BE2C (cell line): ENCODE measurements around the gene ADAMTS17.

Experiments
- DNase-seq: peaks from one replicate; pipeline ENCODE4 v3.0.0-alpha.2; 2020
- H3K27me3 ChIP-seq: fragments of 250-450 bp; sonication (Bioruptor Pico); 2 replicates; pipeline ENCODE4 v1.5.1; 2020; ENCODE audit warnings: mild to moderate bottlenecking
- H3K36me3 ChIP-seq: fragments of 250-450 bp; sonication (Bioruptor Pico); 2 replicates; pipeline ENCODE4 v1.5.1; 2020; ENCODE audit warnings: mild to moderate bottlenecking
- H3K4me1 ChIP-seq: fragments of 250-450 bp; sonication (Bioruptor Pico); 2 replicates; pipeline ENCODE4 v1.5.1; 2020
- H3K4me3 ChIP-seq: 2 replicates; pipeline ENCODE4 v1.5.1; 2011; ENCODE audit warnings: low read depth, low read length
- H3K9me3 ChIP-seq: fragments of 250-450 bp; sonication (Bioruptor Pico); 2 replicates; pipeline ENCODE4 v1.5.1; 2020
- TF ChIP-seq, protein P1 (sequence below): IDR thresholded peaks from 2 replicates; pipeline ENCODE4 v1.5.1; 2012; ENCODE audit warnings: mild to moderate bottlenecking, low read depth, low read length

ADAMTS17 gene

DNA sequence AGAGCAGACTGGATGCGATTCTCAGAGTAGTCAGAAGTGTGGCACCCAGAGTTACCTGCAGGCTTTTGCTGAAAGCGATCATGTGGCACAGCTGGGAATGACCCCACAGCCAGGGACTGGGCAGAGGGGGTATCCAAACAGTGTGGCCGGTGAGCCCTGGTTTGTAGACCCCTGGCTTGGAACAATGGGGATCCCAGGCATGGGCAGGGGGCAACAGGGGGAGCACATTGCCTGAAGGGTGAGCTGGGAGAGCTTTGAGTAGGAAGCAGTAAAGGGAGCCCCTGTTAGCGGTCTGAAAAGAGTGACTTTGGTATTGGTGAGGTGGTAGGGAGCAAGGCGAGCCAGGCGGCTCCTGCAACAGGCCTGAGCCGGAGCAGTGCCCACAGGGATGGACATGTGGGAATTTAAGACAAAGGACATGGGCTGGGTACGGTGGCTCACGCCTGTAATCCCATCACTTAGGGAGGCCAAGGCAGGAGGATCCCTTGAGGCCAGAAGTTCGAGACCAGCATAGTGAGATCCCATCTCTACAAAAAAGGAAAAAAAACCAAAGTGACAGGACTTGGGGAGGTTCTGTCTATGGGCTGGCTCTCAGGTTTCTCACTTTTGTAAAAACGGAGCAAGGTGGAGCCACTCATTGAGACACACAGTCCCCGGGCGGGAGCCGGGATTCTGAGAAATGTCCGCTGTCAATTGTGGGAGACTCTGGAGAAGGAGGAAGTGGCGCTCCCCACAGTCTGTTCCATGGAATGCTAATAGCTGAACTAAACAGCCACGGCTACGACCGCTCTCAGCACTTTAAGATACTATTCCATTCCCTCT, 384.7 kb downstream of the ADAMTS17 start:
- Histone ChIP-seq H3K4me1 (no peaks in the 10 kb centered on the region), H3K4me3 (no peak overlapping the region), H3K27me3 (no peaks in the 10 kb centered on the region), H3K36me3 (no peaks in the 10 kb centered on the region), H3K9me3 (no peaks in the 10 kb centered on the region)
- TF ChIP-seq, protein P1, sequence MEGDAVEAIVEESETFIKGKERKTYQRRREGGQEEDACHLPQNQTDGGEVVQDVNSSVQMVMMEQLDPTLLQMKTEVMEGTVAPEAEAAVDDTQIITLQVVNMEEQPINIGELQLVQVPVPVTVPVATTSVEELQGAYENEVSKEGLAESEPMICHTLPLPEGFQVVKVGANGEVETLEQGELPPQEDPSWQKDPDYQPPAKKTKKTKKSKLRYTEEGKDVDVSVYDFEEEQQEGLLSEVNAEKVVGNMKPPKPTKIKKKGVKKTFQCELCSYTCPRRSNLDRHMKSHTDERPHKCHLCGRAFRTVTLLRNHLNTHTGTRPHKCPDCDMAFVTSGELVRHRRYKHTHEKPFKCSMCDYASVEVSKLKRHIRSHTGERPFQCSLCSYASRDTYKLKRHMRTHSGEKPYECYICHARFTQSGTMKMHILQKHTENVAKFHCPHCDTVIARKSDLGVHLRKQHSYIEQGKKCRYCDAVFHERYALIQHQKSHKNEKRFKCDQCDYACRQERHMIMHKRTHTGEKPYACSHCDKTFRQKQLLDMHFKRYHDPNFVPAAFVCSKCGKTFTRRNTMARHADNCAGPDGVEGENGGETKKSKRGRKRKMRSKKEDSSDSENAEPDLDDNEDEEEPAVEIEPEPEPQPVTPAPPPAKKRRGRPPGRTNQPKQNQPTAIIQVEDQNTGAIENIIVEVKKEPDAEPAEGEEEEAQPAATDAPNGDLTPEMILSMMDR, result no peak
- DNase-seq, result no peak

DNA sequence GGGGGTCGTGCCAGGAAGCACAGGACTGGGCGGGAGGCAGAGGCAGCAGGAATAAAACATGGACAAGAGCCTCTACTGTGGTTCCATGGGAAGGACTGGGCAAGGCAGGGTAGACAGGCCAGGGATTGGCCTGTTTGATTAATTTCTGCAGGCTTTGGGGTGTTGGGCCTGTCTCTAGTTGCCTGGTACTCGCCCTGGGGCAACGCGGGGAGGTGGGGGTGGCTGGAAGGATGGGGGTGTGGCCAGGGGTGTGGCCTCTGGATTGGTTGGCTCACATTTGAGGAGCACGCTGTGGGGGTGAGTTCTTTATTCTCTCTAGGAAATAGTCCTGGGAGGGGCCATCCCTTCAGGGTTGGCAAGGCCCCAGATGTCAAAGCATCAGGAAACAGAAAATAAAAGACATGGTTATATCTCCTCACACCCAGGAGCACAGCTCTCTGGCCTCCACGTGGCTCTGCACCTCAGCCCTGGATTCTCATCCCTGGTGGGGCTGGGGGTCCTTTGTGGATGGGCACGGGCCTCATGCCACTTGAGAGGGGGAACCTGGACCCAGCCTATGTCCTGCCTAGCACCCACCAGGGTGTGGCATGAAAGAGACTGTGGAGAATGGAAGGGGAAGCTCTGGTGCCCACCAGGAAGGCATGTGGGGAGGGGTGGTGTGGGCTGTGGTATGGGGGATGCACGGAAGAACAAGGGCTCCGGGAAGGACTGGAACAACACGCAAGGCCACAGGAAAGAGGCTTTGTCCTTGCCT, 385.6 kb downstream of the ADAMTS17 start:
- H3K4me1 ChIP-seq, result no peaks in the 10 kb centered on the region
- H3K9me3 ChIP-seq, result no peaks in the 10 kb centered on the region
- H3K4me3 ChIP-seq, result no peak overlapping the region
- peak; percentile 30 for DNase-seq
- no peaks in the 10 kb centered on the region for H3K36me3 ChIP-seq
- H3K27me3 ChIP-seq, result no peaks in the 10 kb centered on the region
- TF ChIP-seq, protein P1, result no peak

DNA sequence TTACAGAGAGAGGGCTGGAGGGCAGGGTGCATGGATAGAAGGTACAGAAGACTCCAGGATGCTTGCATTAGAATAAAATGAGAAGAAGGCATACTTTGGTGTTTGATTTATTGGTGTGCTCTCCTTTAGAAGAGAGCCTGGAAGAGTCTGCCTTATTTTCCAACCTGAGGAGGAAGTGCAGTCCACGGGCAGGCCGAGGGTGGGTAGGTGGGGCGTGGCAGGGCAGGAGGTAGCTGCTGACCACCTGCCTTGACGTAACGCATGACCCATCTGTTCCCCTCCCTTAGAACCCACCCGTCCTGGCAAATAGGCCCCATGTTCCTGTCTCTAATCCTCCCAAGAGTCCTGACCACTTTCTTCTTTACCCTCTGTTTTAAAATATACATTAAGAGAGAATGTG, 386.2 kb downstream of the ADAMTS17 start:
- H3K9me3 ChIP-seq, result no peaks in the 10 kb centered on the region
- H3K27me3 ChIP-seq, result no peaks in the 10 kb centered on the region
- H3K4me3 ChIP-seq, result no peak overlapping the region
- H3K4me1 ChIP-seq, result no peaks in the 10 kb centered on the region
- no peaks in the 10 kb centered on the region for H3K36me3 ChIP-seq
- TF ChIP-seq, protein P1, result no peak
- no peak for DNase-seq

DNA sequence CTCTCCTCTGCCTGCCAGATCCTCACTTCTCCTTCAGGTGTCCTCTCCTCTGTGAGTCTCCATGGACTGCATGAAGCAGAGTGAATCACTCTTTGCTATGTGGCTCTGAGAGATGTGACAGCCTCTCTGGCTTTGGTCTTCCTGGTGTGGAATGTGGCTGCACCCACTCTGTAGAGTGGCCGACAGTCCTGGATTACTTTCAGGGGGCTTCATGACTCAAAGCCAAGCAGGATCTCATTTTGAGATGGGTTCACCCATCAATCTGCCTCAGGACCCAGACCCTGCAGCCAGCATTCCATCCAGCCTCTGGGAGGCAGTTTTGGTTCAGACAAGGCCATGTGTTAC, 386.6 kb downstream of the ADAMTS17 start:
- Histone ChIP-seq H3K27me3 (no peaks in the 10 kb centered on the region), H3K9me3 (no peaks in the 10 kb centered on the region), H3K36me3 (no peaks in the 10 kb centered on the region), H3K4me1 (no peaks in the 10 kb centered on the region), H3K4me3 (no peak overlapping the region)
- TF ChIP-seq, protein P1, result no peak
- DNase-seq, result no peak

DNA sequence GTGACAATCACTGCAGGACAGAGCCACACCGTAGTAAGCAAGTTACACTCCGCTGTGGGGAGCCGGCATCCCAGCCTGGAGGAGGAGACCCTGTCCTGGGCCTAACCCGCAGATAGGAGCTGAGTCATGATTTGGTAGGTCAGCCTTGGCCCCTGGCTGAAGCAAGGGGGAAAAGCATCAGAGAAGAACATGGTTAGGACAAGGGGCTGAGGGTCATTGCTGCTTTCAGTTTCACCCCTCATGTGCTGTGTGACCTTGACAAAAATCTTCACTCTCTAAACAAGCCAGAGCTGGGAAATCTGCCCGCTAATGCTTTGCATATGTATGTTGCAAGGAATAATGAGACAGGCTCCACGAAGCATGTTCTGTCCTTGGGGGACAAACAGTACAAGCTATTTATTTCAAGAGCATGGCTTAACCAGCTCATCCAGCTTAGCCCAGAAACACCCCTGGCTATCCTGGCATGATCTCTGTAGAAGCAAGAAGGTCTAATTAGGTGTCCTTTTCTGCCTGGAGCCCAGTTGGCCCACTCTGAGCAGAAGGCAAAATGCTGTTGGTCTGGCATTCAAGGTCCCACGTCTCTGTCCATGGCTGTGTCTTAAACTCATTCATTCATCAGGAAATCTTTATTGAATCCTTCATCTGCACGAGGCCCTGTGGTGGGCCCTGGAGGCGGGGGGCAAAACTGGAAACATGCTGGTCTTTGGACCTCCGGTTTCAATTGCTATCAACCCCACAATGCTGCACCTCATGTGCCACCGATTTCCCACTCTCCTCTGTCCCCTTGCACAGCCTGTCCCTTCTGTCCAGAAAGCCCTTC, 387.2 kb downstream of the ADAMTS17 start:
- TF ChIP-seq, protein P1, result no peak
- Histone ChIP-seq H3K36me3 (no peaks in the 10 kb centered on the region), H3K9me3 (no peaks in the 10 kb centered on the region), H3K4me3 (no peak overlapping the region), H3K27me3 (no peaks in the 10 kb centered on the region), H3K4me1 (no peaks in the 10 kb centered on the region)
- DNase-seq, result no peak
